HCT116 (cell line): ENCODE results near the gene ZNF438. TPM values are rescaled to one million over a fixed set of nuclear protein-coding genes. Genes with fewer than 3 reads are reported as not detected.

ENCODE experiments used
- ATAC-seq: fragments of 200-7000 bp; cut with Tn5 transposase; 2 replicates; pipeline ENCODE4 v1.9.1; 2020; ENCODE audit warnings: mild to moderate bottlenecking, moderate library complexity
- BruUV-seq: library from RNA; stranded (reverse); fragments of 400-500 nt; replicated peaks from 2 replicates; lab custom pipeline; 2021; lab: Mats Ljungman, UMichigan
- CTCF ChIA-PET: fragments of 300-600 bp; sonication (Branson Sonifier 250); formaldehyde crosslinking; loops from one replicate; lab custom pipeline; 2021; ENCODE audit warnings: antibody characterized with exemption; lab: Charles Lee
- POLR2A ChIA-PET: fragments of 300-600, 350-600 bp; sonication (Branson Sonifier 250); formaldehyde crosslinking; loops from one replicate; lab custom pipeline; 2021; ENCODE audit warnings: antibody characterized with exemption; lab: Charles Lee
- RAD21 ChIA-PET, 2 experiments: fragments of 300-600 bp; sonication (Branson Sonifier 250); formaldehyde crosslinking; loops; one replicate each; lab custom pipeline; 2023; ENCODE audit warnings: low total read pairs in 2 of 2; ENCODE audit not compliant: uncharacterized antibody in 2 of 2, unreplicated experiment in 2 of 2, low non-redundant PET in 1 of 2; lab: Charles Lee
- DNase-seq: peaks from one replicate; pipeline ENCODE4 v3.0.0-alpha.2; 2010; ENCODE audit warnings: low read depth, low spot score
- H2AFZ ChIP-seq: fragments of 200-600 bp; shearing (Covaris generic), sonication (generic); 2 replicates; pipeline ENCODE4 v1.6.1; 2017; ENCODE audit warnings: low read depth, mixed run types, mixed read lengths, antibody characterized with exemption, low read length; ENCODE audit not compliant: poor library complexity, severe bottlenecking
- H3K27ac ChIP-seq: 2 replicates; pipeline ENCODE4 v1.5.1; 2012; ENCODE audit warnings: low read depth, low read length
- H3K27me3 ChIP-seq: fragments of 200-600 bp; sonication (generic); 2 replicates; pipeline ENCODE4 v1.6.1; 2016; ENCODE audit warnings: mixed run types, low read length, mixed read lengths; ENCODE audit not compliant: insufficient read depth
- H3K36me3 ChIP-seq, 2 experiments: fragments of 200-500 bp in 1 of 2; fragments of 200-600 bp in 1 of 2; sonication (Bioruptor generic) in 1 of 2; sonication (generic) in 1 of 2; 2 replicates each; pipeline versions ENCODE4 v1.5.1 to v1.6.1; 2014 to 2016; ENCODE audit warnings: low read length in 2 of 2, inconsistent platforms in 1 of 2, mixed read lengths in 1 of 2, mixed run types in 1 of 2; ENCODE audit not compliant: insufficient read depth in 2 of 2, control insufficient read depth in 1 of 2
- H3K4me1 ChIP-seq, 2 experiments: fragments of 200-600 bp in 1 of 2; sonication (generic) in 1 of 2; 2 replicates each; pipeline versions ENCODE4 v1.5.1 to v1.6.1; 2012 to 2017; ENCODE audit warnings: low read length in 2 of 2, inconsistent platforms in 1 of 2, mild to moderate bottlenecking in 1 of 2, mixed read lengths in 1 of 2, mixed run types in 1 of 2, moderate library complexity in 1 of 2; ENCODE audit not compliant: insufficient read depth in 2 of 2, control insufficient read depth in 1 of 2
- H3K4me2 ChIP-seq: fragments of 200-600 bp; sonication (generic); 2 replicates; pipeline ENCODE4 v1.6.1; 2017; ENCODE audit warnings: mixed run types, low read length, mixed read lengths
- H3K4me3 ChIP-seq, 2 experiments: fragments of 200-600 bp in 1 of 2; sonication (generic) in 1 of 2; replicated peaks in 1 of 2; 2 replicates each; pipeline ENCODE4 v1.5.1; 2011 to 2016; ENCODE audit warnings: low read length in 2 of 2, control low read depth in 1 of 2, low read depth in 1 of 2, mild to moderate bottlenecking in 1 of 2, mixed read lengths in 1 of 2, mixed run types in 1 of 2
- H3K79me2 ChIP-seq: fragments of 200-600 bp; sonication (generic); 2 replicates; pipeline ENCODE4 v1.6.1; 2017; ENCODE audit warnings: mild to moderate bottlenecking, mixed run types, low read length, moderate library complexity, mixed read lengths; ENCODE audit not compliant: insufficient read depth
- H3K9ac ChIP-seq: fragments of 200-600 bp; sonication (generic); 2 replicates; pipeline ENCODE4 v1.6.1; 2016; ENCODE audit warnings: low read length, mixed read lengths
- H3K9me2 ChIP-seq: fragments of 200-600 bp; sonication (generic), shearing (Covaris generic); 2 replicates; pipeline ENCODE4 v1.6.1; 2017; ENCODE audit warnings: mixed run types, mild to moderate bottlenecking, moderate library complexity; ENCODE audit not compliant: insufficient read depth
- H3K9me3 ChIP-seq, 2 experiments: fragments of 200-500 bp in 1 of 2; fragments of 200-600 bp in 1 of 2; sonication (Bioruptor generic) in 1 of 2; sonication (generic) in 1 of 2; 2 replicates each; pipeline ENCODE4 v1.6.1; 2014 to 2017; ENCODE audit warnings: low read length in 2 of 2, mixed read lengths in 2 of 2, inconsistent platforms in 1 of 2, low read depth in 1 of 2, mild to moderate bottlenecking in 1 of 2, mixed run types in 1 of 2, moderate library complexity in 1 of 2; ENCODE audit not compliant: control insufficient read depth in 1 of 2, insufficient read depth in 1 of 2
- H4K20me1 ChIP-seq: fragments of 200-600 bp; sonication (generic), shearing (Covaris generic); 2 replicates; pipeline ENCODE4 v1.6.1; 2017; ENCODE audit warnings: mixed run types, mild to moderate bottlenecking, moderate library complexity; ENCODE audit not compliant: insufficient read depth
- JUND ChIP-seq: IDR thresholded peaks from 2 replicates; pipeline ENCODE4 v1.6.1; 2012
- POLR2A ChIP-seq: IDR thresholded peaks from 2 replicates; pipeline ENCODE4 v1.7.0; 2011; ENCODE audit warnings: borderline replicate concordance; ENCODE audit not compliant: insufficient read depth, insufficient read length; ENCODE audit errors: extremely low read depth
- POLR2AphosphoS5 ChIP-seq: IDR thresholded peaks from 2 replicates; pipeline ENCODE4 v1.6.1; 2011; ENCODE audit warnings: mild to moderate bottlenecking, low read depth, low read length, moderate library complexity
- SP1 ChIP-seq: IDR thresholded peaks from 2 replicates; pipeline ENCODE4 v1.6.1; 2012; ENCODE audit warnings: low read depth
- TCF7L2 ChIP-seq: IDR thresholded peaks from 2 replicates; pipeline ENCODE4 v1.7.0; 2011; ENCODE audit warnings: borderline replicate concordance, inconsistent platforms; ENCODE audit not compliant: insufficient read depth, insufficient read length; ENCODE audit errors: extremely low read depth
- intact Hi-C: fragments of 100-400 bp; cut with micrococcal nuclease; formaldehyde crosslinking; loops from 2 replicates; pipeline ENCODE4 v1.10.0; 2022
- total RNA-seq: library from RNA; stranded (reverse); gene quantifications from one replicate; pipeline ENCODE4 v1.2.1, GENCODE V29; 2021; ENCODE audit not compliant: unreplicated experiment
- TF ChIP-seq, protein P1 (sequence below), 3 experiments: fragments of 200-600 bp in 1 of 3; sonication (generic) in 1 of 3; IDR thresholded peaks in 2 of 3; conservative IDR thresholded peaks in 1 of 3; 2 replicates each; pipeline ENCODE4 v1.5.1; 2012 to 2017; ENCODE audit warnings: low read depth in 2 of 3, low read length in 2 of 3, antibody characterized with exemption in 1 of 3, borderline replicate concordance in 1 of 3, control low read depth in 1 of 3, mild to moderate bottlenecking in 1 of 3, mixed read lengths in 1 of 3, mixed run types in 1 of 3, moderate library complexity in 1 of 3; ENCODE audit not compliant: insufficient read depth in 1 of 3
- TF ChIP-seq, protein P2 (sequence below): IDR thresholded peaks from 2 replicates; pipeline ENCODE4 v1.6.1; 2012
- TF ChIP-seq, protein P3 (sequence below): IDR thresholded peaks from 2 replicates; pipeline ENCODE4 v1.6.1; 2012

The ZNF438 gene
- total RNA-seq, 1 experiment from 2014 or later: 3.3 TPM

DNA sequence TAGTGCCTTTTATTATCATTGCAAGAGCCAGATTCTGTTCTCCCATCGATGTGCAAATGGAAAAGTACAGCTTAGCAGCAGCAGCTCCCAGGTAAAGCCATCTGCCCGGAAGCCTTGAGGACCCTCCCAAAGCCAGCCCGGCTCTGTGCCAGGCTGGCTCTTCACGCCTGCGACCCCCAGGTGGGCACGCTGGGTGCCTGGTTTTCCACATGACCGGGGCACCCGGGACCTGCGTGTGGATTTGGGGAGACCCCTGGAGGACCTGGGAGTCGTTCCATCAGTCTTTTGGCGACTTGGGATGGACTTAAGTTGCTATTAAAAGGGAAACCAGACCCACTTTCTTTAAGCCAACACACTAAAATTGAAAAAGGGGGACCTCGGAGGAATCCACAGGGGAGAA, 196.5 kb downstream of the ZNF438 start (continued):
- TF ChIP-seq, protein P1, sequence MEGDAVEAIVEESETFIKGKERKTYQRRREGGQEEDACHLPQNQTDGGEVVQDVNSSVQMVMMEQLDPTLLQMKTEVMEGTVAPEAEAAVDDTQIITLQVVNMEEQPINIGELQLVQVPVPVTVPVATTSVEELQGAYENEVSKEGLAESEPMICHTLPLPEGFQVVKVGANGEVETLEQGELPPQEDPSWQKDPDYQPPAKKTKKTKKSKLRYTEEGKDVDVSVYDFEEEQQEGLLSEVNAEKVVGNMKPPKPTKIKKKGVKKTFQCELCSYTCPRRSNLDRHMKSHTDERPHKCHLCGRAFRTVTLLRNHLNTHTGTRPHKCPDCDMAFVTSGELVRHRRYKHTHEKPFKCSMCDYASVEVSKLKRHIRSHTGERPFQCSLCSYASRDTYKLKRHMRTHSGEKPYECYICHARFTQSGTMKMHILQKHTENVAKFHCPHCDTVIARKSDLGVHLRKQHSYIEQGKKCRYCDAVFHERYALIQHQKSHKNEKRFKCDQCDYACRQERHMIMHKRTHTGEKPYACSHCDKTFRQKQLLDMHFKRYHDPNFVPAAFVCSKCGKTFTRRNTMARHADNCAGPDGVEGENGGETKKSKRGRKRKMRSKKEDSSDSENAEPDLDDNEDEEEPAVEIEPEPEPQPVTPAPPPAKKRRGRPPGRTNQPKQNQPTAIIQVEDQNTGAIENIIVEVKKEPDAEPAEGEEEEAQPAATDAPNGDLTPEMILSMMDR (IDR thresholded peaks at IDR 0.05 in 2 of 3, conservative IDR thresholded peaks at IDR 0.05 in 1 of 3; ENCODE audit: borderline replicate concordance in 1 of 3, insufficient read depth in 1 of 3, low read depth in 2 of 3, low read length in 2 of 3): no peak
- TF ChIP-seq, protein P2, sequence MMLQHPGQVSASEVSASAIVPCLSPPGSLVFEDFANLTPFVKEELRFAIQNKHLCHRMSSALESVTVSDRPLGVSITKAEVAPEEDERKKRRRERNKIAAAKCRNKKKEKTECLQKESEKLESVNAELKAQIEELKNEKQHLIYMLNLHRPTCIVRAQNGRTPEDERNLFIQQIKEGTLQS: no peak
- TF ChIP-seq SP1: no peak

DNA sequence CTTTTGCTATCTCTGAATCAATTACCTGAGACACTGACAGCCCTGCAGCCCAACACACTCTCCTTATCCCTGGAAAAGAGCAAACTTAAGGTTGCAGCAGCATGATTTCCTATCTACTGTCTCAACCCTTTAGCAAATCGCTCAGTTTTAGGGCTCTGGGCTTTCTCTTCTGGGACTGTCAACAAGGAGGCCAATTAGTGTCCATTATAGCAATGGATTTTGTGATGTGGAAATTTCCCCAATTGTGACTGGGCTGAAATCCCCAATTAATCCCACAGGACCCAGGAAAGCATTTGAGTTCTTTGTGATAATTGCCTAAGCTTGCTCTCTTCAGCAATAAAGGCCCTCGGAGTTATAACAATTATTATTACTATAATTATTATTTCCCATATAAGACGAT, 197.0 kb downstream of the ZNF438 start:
- POLR2A ChIA-PET: no interaction called here
- no peaks in the 10 kb centered on the region for H3K27me3 ChIP-seq
- no peak overlapping the region for H3K4me3 ChIP-seq
- no peaks in the 10 kb centered on the region for H3K9me2 ChIP-seq
- H3K4me1 ChIP-seq: no peaks in the 10 kb centered on the region
- RAD21 ChIA-PET: no interaction called here
- H4K20me1 ChIP-seq: no peaks in the 10 kb centered on the region
- H3K9ac ChIP-seq: no peak overlapping the region
- DNase-seq (no peak), ATAC-seq (no peak)
- no peaks in the 10 kb centered on the region for H3K36me3 ChIP-seq
- CTCF ChIA-PET: no interaction called here
- no TSS peak for BruUV-seq
- H2AFZ ChIP-seq: no peak overlapping the region
- no peak overlapping the region for H3K4me2 ChIP-seq
- H3K27ac ChIP-seq: no peak overlapping the region
- H3K9me3 ChIP-seq: no peaks in the 10 kb centered on the region
- no peak for TF ChIP-seq TCF7L2
- no peak for TF ChIP-seq POLR2A
- TF ChIP-seq JUND: no peak
- TF ChIP-seq POLR2AphosphoS5: no peak
- TF ChIP-seq, protein P3, sequence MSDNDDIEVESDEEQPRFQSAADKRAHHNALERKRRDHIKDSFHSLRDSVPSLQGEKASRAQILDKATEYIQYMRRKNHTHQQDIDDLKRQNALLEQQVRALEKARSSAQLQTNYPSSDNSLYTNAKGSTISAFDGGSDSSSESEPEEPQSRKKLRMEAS: no peak
- H3K79me2 ChIP-seq: no peaks in the 10 kb centered on the region
- intact Hi-C loops: no loop called here
